Stimulated activated CD4-positive, alpha-beta T cell treated with anti-CD3 and anti-CD28 coated beads, Interleukin-12 subunit alpha, Interleukin-12 subunit beta, amount 100 ng/mL, for 48 hours (primary cell): Measurements from ENCODE around the gene MYOM3.

Source experiments
- DNase-seq, 3 donors: peaks; one replicate each; pipeline ENCODE4 v3.0.0-alpha.2; 2020; ENCODE audit warnings: low read depth in 2 of 3, low spot score in 1 of 3

Gene MYOM3

GRCh38 chr1:24117132-24117531 lies 5.2 kb upstream of the MYOM3 start:
- no peak for DNase-seq

- no peak for DNase-seq
Measured at GRCh38 chr1:24114753-24115152, 2.8 kb upstream of the MYOM3 start.

GRCh38 chr1:24113641-24114033 lies 1.7 kb upstream of the MYOM3 start:
- no peak for DNase-seq

- DNase-seq: no peak
Measured at GRCh38 chr1:24111262-24111995, 506 bp downstream of the MYOM3 start.

GRCh38 chr1:24110642-24111261 lies 1.2 kb downstream of the MYOM3 start:
- DNase-seq: no peak

GRCh38 chr1:24109686-24110475 lies 2.1 kb downstream of the MYOM3 start:
- no peak for DNase-seq

- DNase-seq: no peak
Measured at GRCh38 chr1:24109166-24109483, 2.8 kb downstream of the MYOM3 start.

GRCh38 chr1:24108334-24109165 lies 3.4 kb downstream of the MYOM3 start:
- DNase-seq: no peak

- no peak for DNase-seq
Measured at GRCh38 chr1:24107462-24108138, 4.3 kb downstream of the MYOM3 start.

- DNase-seq: no peak
Measured at GRCh38 chr1:24105368-24106160, 6.4 kb downstream of the MYOM3 start.

GRCh38 chr1:24104854-24105253 lies 7.1 kb downstream of the MYOM3 start:
- no peak for DNase-seq

GRCh38 chr1:24103879-24104278 lies 8.1 kb downstream of the MYOM3 start:
- DNase-seq: no peak

- DNase-seq: no peak
Measured at GRCh38 chr1:24103408-24103807, 8.5 kb downstream of the MYOM3 start.

GRCh38 chr1:24102961-24103360 lies 9.0 kb downstream of the MYOM3 start:
- no peak for DNase-seq

- no peak for DNase-seq
Measured at GRCh38 chr1:24101796-24102586, 9.9 kb downstream of the MYOM3 start.

GRCh38 chr1:24100945-24101737 lies 10.8 kb downstream of the MYOM3 start:
- DNase-seq: no peak

- DNase-seq: no peak
Measured at GRCh38 chr1:24098943-24099638, 12.8 kb downstream of the MYOM3 start.

- no peak for DNase-seq
Measured at GRCh38 chr1:24098102-24098501, 13.8 kb downstream of the MYOM3 start.
